ENCODE results near the gene TRIM4. TPM values are rescaled to one million over a fixed set of nuclear protein-coding genes. Genes with fewer than 3 reads are reported as not detected.
"Not testable (repeated sequence)": the region's sequence is repeated elsewhere in the genome, so short reads cannot be mapped to it uniquely, and the experiment has no call there.

TRIM4 gene
- total and polyA plus RNA-seq, 2 donors: 21.6 to 22.6 TPM

- 95% methylated on average over 3 of the region's 3 CpGs for WGBS
- Histone ChIP-seq H3K4me3 (ENCODE audit: low read length in 2 of 2) (no peak overlapping the region), H3K4me1 (ENCODE audit: control insufficient read depth in 2 of 2, insufficient read depth in 2 of 2, low read length in 2 of 2) (no peaks in the 10 kb centered on the region), H3K9me3 (ENCODE audit: control insufficient read depth in 2 of 2, insufficient read depth in 1 of 2, low read length in 1 of 2) (no peaks in the 10 kb centered on the region), H3K27me3 (ENCODE audit: control insufficient read depth in 2 of 2, insufficient read depth in 1 of 2, low read length in 1 of 2) (no peaks in the 10 kb centered on the region), H3K27ac (ENCODE audit: low read depth in 1 of 2, low read length in 1 of 2) (no peak overlapping the region), H3K36me3 (ENCODE audit: control insufficient read depth in 2 of 2, insufficient read depth in 2 of 2, low read length in 1 of 2) (peaks cover 35 to 38% of the 10 kb centered on the region in 2 donors)
- DNase-seq (ENCODE audit: low read depth in 6 of 9, low spot score in 9 of 9): no peak
These were observed 20.5 kb downstream of the TRIM4 start for GRCh38 chr7:99898836-99899235.

- 98% methylated on average over 2 of the region's 2 CpGs for WGBS
- Histone ChIP-seq H3K36me3 (ENCODE audit: control insufficient read depth in 2 of 2, insufficient read depth in 2 of 2, low read length in 1 of 2) (peaks cover 27 to 29% of the 10 kb centered on the region in 2 donors), H3K9me3 (ENCODE audit: control insufficient read depth in 2 of 2, insufficient read depth in 1 of 2, low read length in 1 of 2) (no peaks in the 10 kb centered on the region), H3K27me3 (ENCODE audit: control insufficient read depth in 2 of 2, insufficient read depth in 1 of 2, low read length in 1 of 2) (no peaks in the 10 kb centered on the region), H3K4me3 (ENCODE audit: low read length in 2 of 2) (no peak overlapping the region), H3K27ac (ENCODE audit: low read depth in 1 of 2, low read length in 1 of 2) (no peak overlapping the region), H3K4me1 (ENCODE audit: control insufficient read depth in 2 of 2, insufficient read depth in 2 of 2, low read length in 2 of 2) (no peaks in the 10 kb centered on the region)
- DNase-seq (ENCODE audit: low read depth in 6 of 9, low spot score in 9 of 9): no peak
These were observed 21.3 kb downstream of the TRIM4 start for GRCh38 chr7:99898023-99898357.

DNA sequence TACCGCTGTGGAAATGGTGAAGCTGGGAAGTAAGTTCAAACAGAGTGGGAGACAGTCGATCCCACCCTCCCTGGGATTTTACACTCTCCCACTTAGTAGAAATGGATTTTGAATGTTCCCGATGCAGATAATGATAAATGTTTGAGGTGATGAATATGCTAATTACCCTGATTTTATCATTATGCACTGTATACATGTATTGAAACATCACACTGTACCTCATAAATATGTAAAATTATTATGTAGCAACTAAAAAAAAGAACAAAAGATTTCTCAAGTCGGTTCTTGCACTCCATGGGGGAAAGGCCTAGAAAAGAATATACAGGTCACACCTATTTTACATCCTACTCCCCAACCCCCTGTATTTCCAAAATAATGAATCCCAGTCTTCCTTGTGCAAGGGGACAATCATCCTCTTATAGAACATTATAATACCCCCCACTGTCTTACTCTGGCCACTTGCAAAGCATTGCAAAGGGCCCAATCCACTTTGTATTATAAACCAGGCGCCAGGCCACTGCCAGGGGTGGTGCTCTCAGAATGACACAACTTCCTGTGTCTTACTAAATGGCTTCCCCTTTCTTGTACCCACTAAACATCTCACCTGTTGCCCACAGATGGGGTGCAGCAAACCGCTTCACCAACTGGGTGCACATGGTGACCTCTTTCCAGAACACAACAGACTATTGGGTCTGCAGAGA, 21.9 kb downstream of the TRIM4 start:
- no peaks in the 10 kb centered on the region for H3K9me3 ChIP-seq (ENCODE audit: control insufficient read depth in 2 of 2, insufficient read depth in 1 of 2, low read length in 1 of 2)
- H3K27ac ChIP-seq (ENCODE audit: low read depth in 1 of 2, low read length in 1 of 2): no peak overlapping the region
- DNase-seq (ENCODE audit: low read depth in 6 of 9, low spot score in 9 of 9): no peak
- H3K4me1 ChIP-seq (ENCODE audit: control insufficient read depth in 2 of 2, insufficient read depth in 2 of 2, low read length in 2 of 2): no peaks in the 10 kb centered on the region
- no peaks in the 10 kb centered on the region for H3K27me3 ChIP-seq (ENCODE audit: control insufficient read depth in 2 of 2, insufficient read depth in 1 of 2, low read length in 1 of 2)
- no peak overlapping the region for H3K4me3 ChIP-seq (ENCODE audit: low read length in 2 of 2)
- 96% methylated on average over 6 of the region's 6 CpGs for WGBS
- H3K36me3 ChIP-seq (ENCODE audit: control insufficient read depth in 2 of 2, insufficient read depth in 2 of 2, low read length in 1 of 2): peaks cover 23 to 25% of the 10 kb centered on the region in 2 donors

- no peaks in the 10 kb centered on the region for H3K27me3 ChIP-seq (ENCODE audit: control insufficient read depth in 2 of 2, insufficient read depth in 1 of 2, low read length in 1 of 2)
- H3K9me3 ChIP-seq (ENCODE audit: control insufficient read depth in 2 of 2, insufficient read depth in 1 of 2, low read length in 1 of 2): no peaks in the 10 kb centered on the region
- no peaks in the 10 kb centered on the region for H3K4me1 ChIP-seq (ENCODE audit: control insufficient read depth in 2 of 2, insufficient read depth in 2 of 2, low read length in 2 of 2)
- no peak overlapping the region for H3K27ac ChIP-seq (ENCODE audit: low read depth in 1 of 2, low read length in 1 of 2)
- no peak for DNase-seq (ENCODE audit: low read depth in 6 of 9, low spot score in 9 of 9)
- H3K4me3 ChIP-seq (ENCODE audit: low read length in 2 of 2): no peak overlapping the region
- peaks cover 8 to 26% of the 10 kb centered on the region in 2 donors for H3K36me3 ChIP-seq (ENCODE audit: control insufficient read depth in 2 of 2, insufficient read depth in 2 of 2, low read length in 1 of 2)
These were observed 24.6 kb downstream of the TRIM4 start for GRCh38 chr7:99894738-99895137.

DNA sequence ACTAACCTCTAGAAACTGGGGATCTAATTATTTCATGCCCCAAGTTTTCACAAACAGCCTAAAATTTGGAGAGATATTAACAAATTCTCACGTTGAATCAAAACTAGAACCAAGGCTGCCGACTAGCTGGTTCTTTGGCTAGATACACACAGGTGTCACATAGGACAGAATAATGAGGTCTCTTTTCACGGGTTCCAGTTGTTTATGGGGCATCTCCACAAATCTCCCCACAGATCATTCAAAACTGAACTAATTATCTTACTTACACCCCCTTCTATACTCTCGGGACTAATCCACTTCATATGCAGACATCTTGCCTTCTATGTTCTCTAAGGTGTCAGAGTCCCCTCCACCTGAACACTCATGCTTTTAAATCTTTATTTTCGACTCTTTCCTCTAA, 26.1 kb downstream of the TRIM4 start:
- H3K36me3 ChIP-seq (ENCODE audit: control insufficient read depth in 2 of 2, insufficient read depth in 2 of 2, low read length in 1 of 2): peaks cover 14 to 18% of the 10 kb centered on the region in 2 donors
- 84% methylated on average over 5 of the region's 5 CpGs for WGBS
- no peak overlapping the region for H3K27ac ChIP-seq (ENCODE audit: low read depth in 1 of 2, low read length in 1 of 2)
- H3K4me1 ChIP-seq (ENCODE audit: control insufficient read depth in 2 of 2, insufficient read depth in 2 of 2, low read length in 2 of 2): no peaks in the 10 kb centered on the region
- H3K27me3 ChIP-seq (ENCODE audit: control insufficient read depth in 2 of 2, insufficient read depth in 1 of 2, low read length in 1 of 2): no peaks in the 10 kb centered on the region
- no peaks in the 10 kb centered on the region for H3K9me3 ChIP-seq (ENCODE audit: control insufficient read depth in 2 of 2, insufficient read depth in 1 of 2, low read length in 1 of 2)
- no peak overlapping the region for H3K4me3 ChIP-seq (ENCODE audit: low read length in 2 of 2)
- no peak for DNase-seq (ENCODE audit: low read depth in 6 of 9, low spot score in 9 of 9)

- H3K27me3 ChIP-seq (ENCODE audit: control insufficient read depth in 2 of 2, insufficient read depth in 1 of 2, low read length in 1 of 2); H3K9me3 ChIP-seq (ENCODE audit: control insufficient read depth in 2 of 2, insufficient read depth in 1 of 2, low read length in 1 of 2); H3K4me1 ChIP-seq (ENCODE audit: control insufficient read depth in 2 of 2, insufficient read depth in 2 of 2, low read length in 2 of 2); DNase-seq (ENCODE audit: low read depth in 6 of 9, low spot score in 9 of 9); H3K27ac ChIP-seq (ENCODE audit: low read depth in 1 of 2, low read length in 1 of 2); H3K4me3 ChIP-seq (ENCODE audit: low read length in 2 of 2): not testable (repeated sequence)
- peaks cover 14 to 16% of the 10 kb centered on the region in 2 donors for H3K36me3 ChIP-seq (ENCODE audit: control insufficient read depth in 2 of 2, insufficient read depth in 2 of 2, low read length in 1 of 2)
- 97% methylated on average over 2 of the region's 2 CpGs for WGBS
These were observed 29.0 kb downstream of the TRIM4 start for GRCh38 chr7:99890348-99890747.

DNA sequence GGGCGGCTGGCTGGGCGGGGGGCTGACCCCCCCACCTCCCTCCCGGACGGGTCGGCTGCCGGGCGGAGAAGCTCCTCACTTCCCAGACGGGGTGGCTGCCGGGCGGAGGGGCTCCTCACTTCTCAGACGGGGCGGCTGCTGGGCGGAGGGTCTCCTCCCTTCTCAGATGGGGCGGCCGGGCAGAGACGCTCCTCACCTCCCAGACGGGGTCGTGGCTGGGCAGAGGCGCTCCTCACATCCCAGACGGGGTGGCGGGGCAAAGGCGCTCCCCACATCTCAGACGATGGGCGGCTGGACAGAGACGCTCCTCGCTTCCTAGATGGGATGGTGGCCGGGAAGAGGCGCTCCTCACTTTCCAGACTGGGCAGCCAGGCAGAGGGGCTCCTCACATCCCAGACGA, 31.0 kb downstream of the TRIM4 start:
- H3K4me1 ChIP-seq (ENCODE audit: control insufficient read depth in 2 of 2, insufficient read depth in 2 of 2, low read length in 2 of 2); H3K27ac ChIP-seq (ENCODE audit: low read depth in 1 of 2, low read length in 1 of 2); H3K4me3 ChIP-seq (ENCODE audit: low read length in 2 of 2); H3K27me3 ChIP-seq (ENCODE audit: control insufficient read depth in 2 of 2, insufficient read depth in 1 of 2, low read length in 1 of 2); DNase-seq (ENCODE audit: low read depth in 6 of 9, low spot score in 9 of 9); H3K9me3 ChIP-seq (ENCODE audit: control insufficient read depth in 2 of 2, insufficient read depth in 1 of 2, low read length in 1 of 2): not testable (repeated sequence)
- peaks cover 14 to 16% of the 10 kb centered on the region in 2 donors for H3K36me3 ChIP-seq (ENCODE audit: control insufficient read depth in 2 of 2, insufficient read depth in 2 of 2, low read length in 1 of 2)
- WGBS: 90% methylated on average over 26 of the region's 29 CpGs

- Histone ChIP-seq H3K36me3 (ENCODE audit: control insufficient read depth in 2 of 2, insufficient read depth in 2 of 2, low read length in 1 of 2) (no peaks in the 10 kb centered on the region), H3K4me3 (ENCODE audit: low read length in 2 of 2) (no peak overlapping the region), H3K27me3 (ENCODE audit: control insufficient read depth in 2 of 2, insufficient read depth in 1 of 2, low read length in 1 of 2) (no peaks in the 10 kb centered on the region), H3K4me1 (ENCODE audit: control insufficient read depth in 2 of 2, insufficient read depth in 2 of 2, low read length in 2 of 2) (no peaks in the 10 kb centered on the region), H3K27ac (ENCODE audit: low read depth in 1 of 2, low read length in 1 of 2) (no peak overlapping the region), H3K9me3 (ENCODE audit: control insufficient read depth in 2 of 2, insufficient read depth in 1 of 2, low read length in 1 of 2) (peaks cover 0 to 2% of the 10 kb centered on the region in 2 donors)
- no peak for DNase-seq (ENCODE audit: low read depth in 6 of 9, low spot score in 9 of 9)
- WGBS: 95% methylated on average over 4 of the region's 4 CpGs
These were observed 38.0 kb downstream of the TRIM4 start for GRCh38 chr7:99881370-99881769.

DNA sequence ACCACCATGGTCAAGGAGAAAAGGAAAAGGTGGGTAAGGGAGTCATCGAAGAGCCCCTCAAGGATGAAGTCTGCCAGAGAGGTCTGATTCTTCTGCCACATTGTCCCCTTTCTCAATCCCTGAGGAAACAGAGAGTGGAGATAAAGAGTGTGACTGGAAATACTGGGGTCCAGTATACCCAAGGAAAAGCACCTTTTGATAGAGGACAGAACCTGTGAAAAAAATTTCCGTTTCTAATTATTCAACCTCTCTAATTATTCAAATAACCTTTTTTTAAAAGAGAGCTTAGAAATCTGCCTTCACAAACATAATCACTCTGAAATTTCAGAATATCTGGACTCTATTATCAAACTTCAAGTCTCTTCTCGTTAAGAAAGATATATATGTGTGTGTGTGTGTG, 42.4 kb downstream of the TRIM4 start, which contains the start of gene OR2AE1:
Gene OR2AE1 (minus strand): TSS at position 101 of the 400 bp plus-strand sequence. CDS start 0 bp downstream, at position 101.
- no peaks in the 10 kb centered on the region for H3K9me3 ChIP-seq (ENCODE audit: control insufficient read depth in 2 of 2, insufficient read depth in 1 of 2, low read length in 1 of 2)
- WGBS: 95% methylated on average over 3 of the region's 3 CpGs
- H3K27ac ChIP-seq (ENCODE audit: low read depth in 1 of 2, low read length in 1 of 2): no peak within 1 kb of the TSS
- no peaks in the 10 kb centered on the region for H3K27me3 ChIP-seq (ENCODE audit: control insufficient read depth in 2 of 2, insufficient read depth in 1 of 2, low read length in 1 of 2)
- H3K36me3 ChIP-seq (ENCODE audit: control insufficient read depth in 2 of 2, insufficient read depth in 2 of 2, low read length in 1 of 2): no peaks in the 10 kb centered on the region
- no peak for DNase-seq (ENCODE audit: low read depth in 6 of 9, low spot score in 9 of 9)
- no peaks in the 10 kb centered on the region for H3K4me1 ChIP-seq (ENCODE audit: control insufficient read depth in 2 of 2, insufficient read depth in 2 of 2, low read length in 2 of 2)
- H3K4me3 ChIP-seq (ENCODE audit: low read length in 2 of 2): no peak within 1 kb of the TSS

All from thymus (tissue), 11 donors.